GM18858 (cell line): ENCODE data around the gene NR0B2.
"Not testable (repeated sequence)": the region's sequence is repeated elsewhere in the genome, so short reads cannot be mapped to it uniquely, and the experiment has no call there.

Experiments
- ATAC-seq: cut with Tn5 transposase; IDR thresholded peaks from one replicate; pipeline ENCODE4 v1.9.1; 2021; ENCODE audit not compliant: unreplicated experiment

The NR0B2 gene

GRCh38 chr1:26894263-26894662 is 19.5 kb downstream of the NR0B2 start:
- ATAC-seq = no peak

- ATAC-seq = peak; percentile 24
Observed at GRCh38 chr1:26890467-26890796, 23.3 kb downstream of the NR0B2 start.

- peak; percentile 65 for ATAC-seq
Observed at GRCh38 chr1:26889551-26890466, 24.0 kb downstream of the NR0B2 start, which contains the start of gene GPN2. Gene GPN2 (minus strand): TSS chr1:26890283. CDS start chr1:26890096, 187 bp downstream.

- no peak for ATAC-seq
Observed at GRCh38 chr1:26888231-26888630, 25.5 kb downstream of the NR0B2 start.

- no peak for ATAC-seq
Observed at GRCh38 chr1:26887125-26887524, 26.6 kb downstream of the NR0B2 start.

- no peak for ATAC-seq
Observed at GRCh38 chr1:26882696-26883463, 30.9 kb downstream of the NR0B2 start.

GRCh38 chr1:26881611-26882010 is 32.2 kb downstream of the NR0B2 start:
- ATAC-seq = not testable (repeated sequence)

- no peak for ATAC-seq
Observed at GRCh38 chr1:26879793-26880192, 34.0 kb downstream of the NR0B2 start.

- ATAC-seq = no peak
Observed at GRCh38 chr1:26877326-26877725, 36.4 kb downstream of the NR0B2 start.

- ATAC-seq = no peak
Observed at GRCh38 chr1:26874896-26875295, 38.9 kb downstream of the NR0B2 start.

GRCh38 chr1:26873097-26873496 is 40.7 kb downstream of the NR0B2 start:
- not testable (repeated sequence) for ATAC-seq

GRCh38 chr1:26864610-26865480 is 48.9 kb downstream of the NR0B2 start:
- ATAC-seq = peak; percentile 85

- no peak for ATAC-seq
Observed at GRCh38 chr1:26863685-26864077, 50.1 kb downstream of the NR0B2 start.

GRCh38 chr1:26862781-26863684 is 50.7 kb downstream of the NR0B2 start, which contains the start of gene SFN:
Gene SFN (plus strand): TSS chr1:26863149. CDS start chr1:26863213, 64 bp downstream.
- no peak for ATAC-seq

GRCh38 chr1:26861889-26862378 is 51.8 kb downstream of the NR0B2 start:
- no peak for ATAC-seq
